Liver (tissue), 9 donors: Measurements from ENCODE around the gene NDUFAF8. TPM values are rescaled to one million over a fixed set of nuclear protein-coding genes. Genes with fewer than 3 reads are reported as not detected.

Experiments
- DNase-seq: peaks from one replicate; pipeline ENCODE4 v3.0.0-alpha.2; 2017; ENCODE audit warnings: low spot score
- H3K27ac ChIP-seq, 2 donors: one replicate each; pipeline ENCODE4 v1.7.0; 2013; ENCODE audit warnings: inconsistent platforms in 2 of 2, low read length in 2 of 2, control low read depth in 1 of 2, low read depth in 1 of 2, mild to moderate bottlenecking in 1 of 2
- H3K27me3 ChIP-seq, 4 donors: one replicate each; pipeline versions ENCODE4 v1.6.1 to v1.7.0; 2013; ENCODE audit warnings: low read length in 3 of 4, inconsistent platforms in 1 of 4, mild to moderate bottlenecking in 1 of 4, moderate library complexity in 1 of 4; ENCODE audit not compliant: control insufficient read depth in 4 of 4, insufficient read depth in 4 of 4
- H3K36me3 ChIP-seq, 4 donors: one replicate each; pipeline versions ENCODE4 v1.6.1 to v1.7.0; 2013; ENCODE audit warnings: low read length in 3 of 4, mild to moderate bottlenecking in 3 of 4, low read depth in 1 of 4, moderate library complexity in 1 of 4; ENCODE audit not compliant: control insufficient read depth in 4 of 4, insufficient read depth in 3 of 4
- H3K4me1 ChIP-seq, 4 donors: one replicate each; pipeline versions ENCODE4 v1.6.1 to v1.7.0; 2013; ENCODE audit warnings: low read length in 3 of 4, mild to moderate bottlenecking in 3 of 4, moderate library complexity in 1 of 4; ENCODE audit not compliant: control insufficient read depth in 4 of 4, insufficient read depth in 4 of 4
- H3K4me3 ChIP-seq, 3 donors: one replicate each; pipeline versions ENCODE4 v1.6.1 to v1.7.0; 2013; ENCODE audit warnings: low read length in 3 of 3, control low read depth in 1 of 3, low read depth in 1 of 3, mild to moderate bottlenecking in 1 of 3
- H3K9ac ChIP-seq, 2 donors: one replicate each; pipeline ENCODE4 v1.7.0; 2013; ENCODE audit warnings: low read length in 2 of 2, mild to moderate bottlenecking in 2 of 2, moderate library complexity in 2 of 2, control low read depth in 1 of 2, low read depth in 1 of 2
- H3K9me3 ChIP-seq, 4 donors: one replicate each; pipeline versions ENCODE4 v1.6.1 to v1.7.0; 2013; ENCODE audit warnings: low read length in 3 of 4; ENCODE audit not compliant: control insufficient read depth in 4 of 4
- ATF3 ChIP-seq: IDR thresholded peaks from 2 replicates; pipeline ENCODE4 v1.6.1; 2016; ENCODE audit warnings: antibody characterized with exemption
- CTCF ChIP-seq: fragments of 150-350 bp; IDR thresholded peaks from 2 replicates; pipeline ENCODE4 v1.5.1; 2017; ENCODE audit warnings: improper control_type of control experiment, low read depth, low read length; ENCODE audit not compliant: missing input control
- EGR1 ChIP-seq, 2 donors: IDR thresholded peaks; 2 replicates each; pipeline ENCODE4 v1.6.1; 2016 to 2018; ENCODE audit warnings: antibody characterized with exemption in 2 of 2, low read depth in 2 of 2
- FOXA1 ChIP-seq: IDR thresholded peaks from 2 replicates; pipeline ENCODE4 v1.6.1; 2016; ENCODE audit warnings: antibody characterized with exemption
- FOXA2 ChIP-seq: IDR thresholded peaks from 2 replicates; pipeline ENCODE4 v1.6.1; 2016; ENCODE audit warnings: antibody characterized with exemption
- GABPA ChIP-seq, 2 donors: IDR thresholded peaks in 1 of 2; conservative IDR thresholded peaks in 1 of 2; 2 replicates each; pipeline ENCODE4 v1.6.1; 2016; ENCODE audit warnings: antibody characterized with exemption in 2 of 2, mild to moderate bottlenecking in 1 of 2, moderate library complexity in 1 of 2
- HNF4A ChIP-seq, 2 donors: conservative IDR thresholded peaks; 2 replicates each; pipeline ENCODE4 v1.6.1; 2016; ENCODE audit warnings: antibody characterized with exemption in 2 of 2, mild to moderate bottlenecking in 2 of 2
- HNF4G ChIP-seq: IDR thresholded peaks from 2 replicates; pipeline ENCODE4 v1.6.1; 2016; ENCODE audit warnings: antibody characterized with exemption
- JUND ChIP-seq, 2 donors: IDR thresholded peaks; 2 replicates each; pipeline ENCODE4 v1.6.1; 2016; ENCODE audit warnings: antibody characterized with exemption in 2 of 2
- MAX ChIP-seq: IDR thresholded peaks from 2 replicates; pipeline ENCODE4 v1.6.1; 2016; ENCODE audit warnings: antibody characterized with exemption
- NR2F2 ChIP-seq: IDR thresholded peaks from 2 replicates; pipeline ENCODE4 v1.6.1; 2016; ENCODE audit warnings: antibody characterized with exemption
- RAD21 ChIP-seq, 2 donors: IDR thresholded peaks; 2 replicates each; pipeline ENCODE4 v1.6.1; 2016; ENCODE audit warnings: antibody characterized with exemption in 2 of 2, mild to moderate bottlenecking in 2 of 2
- REST ChIP-seq: IDR thresholded peaks from 2 replicates; pipeline ENCODE4 v1.6.1; 2016; ENCODE audit warnings: antibody characterized with exemption, mild to moderate bottlenecking
- RXRA ChIP-seq, 2 donors: IDR thresholded peaks; 2 replicates each; pipeline ENCODE4 v1.6.1; 2017 to 2018; ENCODE audit warnings: antibody characterized with exemption in 2 of 2, mild to moderate bottlenecking in 1 of 2
- SP1 ChIP-seq: IDR thresholded peaks from 2 replicates; pipeline ENCODE4 v1.6.1; 2018; ENCODE audit warnings: antibody characterized with exemption, mild to moderate bottlenecking
- TAF1 ChIP-seq: conservative IDR thresholded peaks from 2 replicates; pipeline ENCODE4 v1.6.1; 2016; ENCODE audit warnings: antibody characterized with exemption, mild to moderate bottlenecking
- YY1 ChIP-seq: IDR thresholded peaks from 2 replicates; pipeline ENCODE4 v1.6.1; 2016; ENCODE audit warnings: antibody characterized with exemption, mild to moderate bottlenecking
- ZBTB33 ChIP-seq: IDR thresholded peaks from 2 replicates; pipeline ENCODE4 v1.6.1; 2016; ENCODE audit warnings: antibody characterized with exemption
- WGBS: extraction: QIAGEN DNeasy Blood & Tissue Kit; methylation state at CpG from one replicate; pipeline ENCODE4 v1.1.7; 2013; 5-methylcytosine and 5-hydroxymethylcytosine counted together
- polyA plus RNA-seq, 2 donors: library from polyadenylated mRNA; stranded (reverse) in 1 of 2; unstranded in 1 of 2; fragments of 200-250 nt in 1 of 2; fragments of >200 nt in 1 of 2; fragmentation: Nextera tagmentation in 1 of 2; extraction: Ambion mirVana in 1 of 2; gene quantifications; one replicate each; pipeline versions ENCODE4 v1.2.1 to v1.2.3, GENCODE V29; 2013 to 2015
- total RNA-seq, 2 donors: library from RNA; depleted of rRNA; stranded (reverse); fragments of >200 nt; gene quantifications; one replicate each; pipeline ENCODE4 v1.2.3, GENCODE V29; 2014
- donor health status: healthy.
- donor health status: healthy.
- donor health status: healthy.
- donor health status: healthy.
- donor health status: healthy.

Gene NDUFAF8
- total and polyA plus RNA-seq, 4 donors = 8.3 to 67.4 (median 15.5) TPM

GRCh38 chr17:81244358-81245023 lies 5.4 kb downstream of the NDUFAF8 start:
- Histone ChIP-seq H3K4me3 (no peak overlapping the region), H3K9ac (no peak overlapping the region), H3K27ac (no peak overlapping the region), H3K9me3 (no peaks in the 10 kb centered on the region), H3K4me1 (peaks cover 3 to 17% (median 9%) of the 10 kb centered on the region in 4 donors), H3K36me3 (peaks cover 0 to 6% (median 3%) of the 10 kb centered on the region in 4 donors), H3K27me3 (no peaks in the 10 kb centered on the region)
- WGBS = 73% methylated on average over 24 of the region's 24 CpGs
- DNase-seq = no peak
- TF ChIP-seq JUND (IDR thresholded peaks at IDR 0.05) (no peak), GABPA (IDR thresholded peaks at IDR 0.05 in 1 of 2, conservative IDR thresholded peaks at IDR 0.05 in 1 of 2) (no peak), HNF4A (conservative IDR thresholded peaks at IDR 0.05) (no peak), TAF1 (no peak), EGR1 (IDR thresholded peaks at IDR 0.05; ENCODE audit: low read depth in 2 of 2) (no peak), ATF3 (no peak), RAD21 (IDR thresholded peaks at IDR 0.05) (no peak), FOXA2 (no peak), SP1 (no peak), CTCF (no peak), MAX (no peak), HNF4G (no peak), ZBTB33 (no peak), RXRA (IDR thresholded peaks at IDR 0.05) (no peak), FOXA1 (no peak), YY1 (no peak), REST (no peak), NR2F2 (no peak)
